GM12865 (cell line): ENCODE results near the gene JMJD6.
"Not testable (repeated sequence)": the region's sequence is repeated elsewhere in the genome, so short reads cannot be mapped to it uniquely, and the experiment has no call there.

Experiments
- DNase-seq: peaks from one replicate; pipeline ENCODE4 v3.0.0; 2010; ENCODE audit warnings: low read depth
- H3K4me3 ChIP-seq: 2 replicates; pipeline ENCODE4 v1.5.1; 2011; ENCODE audit warnings: mild to moderate bottlenecking, low read depth, low read length, control low read depth
- CTCF ChIP-seq: IDR thresholded peaks from 2 replicates; pipeline ENCODE4 v1.5.1; 2011; ENCODE audit warnings: low read length, control low read depth, low read depth, inconsistent platforms; ENCODE audit not compliant: insufficient read depth; ENCODE audit errors: missing control alignments

Gene JMJD6

GRCh38 chr17:76736349-76737081 is 10.1 kb upstream of the JMJD6 start:
- DNase-seq, result peak; percentile 72
- no peak for TF ChIP-seq CTCF
- peak overlapping the region; percentile 67 for H3K4me3 ChIP-seq

GRCh38 chr17:76735586-76736348 is 9.4 kb upstream of the JMJD6 start:
- DNase-seq, result no peak

GRCh38 chr17:76735006-76735405 is 8.6 kb upstream of the JMJD6 start:
- H3K4me3 ChIP-seq, result peak overlapping the region; percentile 67
- peak; percentile 75 for DNase-seq
- no peak for TF ChIP-seq CTCF

More at GRCh38 chr17:76735586-76736348, 9.4 kb upstream of the JMJD6 start:
- TF ChIP-seq CTCF, result no peak
- peak overlapping the region; percentile 67 for H3K4me3 ChIP-seq

GRCh38 chr17:76734080-76734840 is 7.9 kb upstream of the JMJD6 start:
- peak overlapping the region; percentile 67 for H3K4me3 ChIP-seq
- TF ChIP-seq CTCF, result no peak

GRCh38 chr17:76733618-76733957 is 7.2 kb upstream of the JMJD6 start:
- peak overlapping the region; percentile 67 for H3K4me3 ChIP-seq
- no peak for DNase-seq
- no peak for TF ChIP-seq CTCF

More at GRCh38 chr17:76734080-76734840, 7.9 kb upstream of the JMJD6 start:
- DNase-seq, result peak; percentile 37

GRCh38 chr17:76732734-76733617 is 6.6 kb upstream of the JMJD6 start:
- no peak for TF ChIP-seq CTCF
- no peak for DNase-seq
- H3K4me3 ChIP-seq, result peak overlapping the region; percentile 67

GRCh38 chr17:76731800-76732733 is 5.7 kb upstream of the JMJD6 start:
- H3K4me3 ChIP-seq, DNase-seq: not testable (repeated sequence)
